HL-60/S4 treated with retinoic acid at 250 ng/mL for 4 days and 3 days (cell line): ENCODE measurements around the gene AKR1C3.
"Not testable (repeated sequence)": the region's sequence is repeated elsewhere in the genome, so short reads cannot be mapped to it uniquely, and the experiment has no call there.

ENCODE experiments used
- in situ Hi-C: fragments of 300-500 bp; cut with MboI; formaldehyde crosslinking; loops from 2 replicates; pipeline ENCODE4 v1.7.0; 2022; ENCODE audit warnings: low sequenced_read_pairs

AKR1C3 gene

DNA sequence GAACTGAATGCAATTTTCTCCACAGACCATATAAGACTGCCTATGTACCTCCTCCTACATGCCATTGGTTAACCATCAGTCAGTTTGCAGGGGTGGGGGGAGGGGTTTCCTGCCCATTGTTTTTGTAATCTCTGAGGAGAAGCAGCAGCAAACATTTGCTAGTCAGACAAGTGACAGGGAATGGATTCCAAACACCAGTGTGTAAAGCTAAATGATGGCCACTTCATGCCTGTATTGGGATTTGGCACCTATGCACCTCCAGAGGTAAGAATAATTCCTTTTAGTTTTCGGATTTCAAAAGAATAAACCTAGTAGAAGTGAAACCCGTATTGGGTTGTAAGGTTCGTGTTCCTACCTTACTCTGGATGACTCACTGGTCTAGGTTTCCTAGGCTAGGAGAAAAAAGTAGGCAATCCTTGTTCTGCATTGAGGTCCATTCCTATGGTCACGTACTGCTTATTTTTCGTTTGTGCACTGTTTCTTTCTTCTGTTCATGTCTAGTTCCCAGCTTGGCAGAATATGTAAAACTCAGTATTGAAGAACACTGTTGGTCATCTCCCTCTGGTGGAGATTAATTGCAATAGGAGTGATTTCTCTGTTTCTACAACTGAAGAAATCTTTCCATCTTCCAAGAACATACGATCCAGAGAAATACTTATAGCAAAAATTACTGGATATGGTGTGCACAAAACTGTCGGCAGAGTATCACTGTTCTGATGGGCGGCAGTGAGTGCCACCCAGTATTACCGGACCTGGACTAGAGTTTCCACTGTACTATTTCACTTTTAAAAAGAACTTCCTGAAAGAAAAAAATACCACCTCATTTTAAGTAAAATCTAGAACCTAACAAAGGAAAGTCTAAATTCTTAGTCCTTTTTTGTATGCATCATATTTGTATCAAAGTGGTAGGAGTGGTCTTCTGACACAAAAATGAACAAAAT, at the start of gene AKR1C3:
AKR1C3 (plus strand) TSS at position 150 of the 941 bp plus-strand sequence; CDS start at position 181, 31 bp downstream.
- in situ Hi-C loops = no loop called here

DNA sequence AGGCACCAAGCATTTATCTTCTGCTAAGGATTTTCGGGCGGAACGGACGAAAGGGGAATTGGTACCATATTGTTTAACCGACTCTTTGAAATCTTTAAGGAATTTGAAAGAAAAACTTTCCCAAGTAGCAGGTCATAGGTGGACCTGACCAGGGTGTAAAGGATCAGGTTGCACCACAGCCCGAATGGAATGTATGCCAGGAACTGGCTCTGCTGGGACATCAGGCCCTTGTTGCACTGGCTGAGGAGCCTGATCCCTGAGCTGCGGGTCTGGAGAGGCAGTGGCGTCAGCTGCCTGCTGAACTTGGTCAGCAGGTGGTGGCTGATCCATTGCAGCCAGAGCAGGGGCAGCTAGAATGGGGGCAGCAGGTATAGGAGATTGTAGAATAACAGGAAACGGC, 49.1 kb upstream of the AKR1C3 start:
- in situ Hi-C loops = no loop called here

DNA sequence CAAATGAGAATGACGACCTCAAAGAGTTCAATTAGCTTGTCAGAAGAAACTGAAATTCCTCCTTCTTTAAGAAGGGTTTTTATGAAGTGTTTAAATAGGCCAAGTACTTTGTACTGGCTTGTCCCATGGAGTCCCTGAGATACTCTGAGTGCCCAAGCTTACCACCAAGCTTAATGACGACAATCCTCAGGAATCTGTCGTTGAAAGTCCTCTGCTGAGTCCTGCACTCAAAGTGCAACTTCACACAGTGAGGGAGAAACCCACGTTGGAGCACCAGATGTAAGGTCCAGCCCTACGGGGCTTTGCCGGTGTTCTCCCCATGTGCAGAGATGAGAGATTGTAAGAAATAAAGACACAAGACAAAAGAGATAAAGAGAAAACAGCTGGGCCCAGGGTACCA, 47.8 kb upstream of the AKR1C3 start:
- in situ Hi-C loops = no loop called here

DNA sequence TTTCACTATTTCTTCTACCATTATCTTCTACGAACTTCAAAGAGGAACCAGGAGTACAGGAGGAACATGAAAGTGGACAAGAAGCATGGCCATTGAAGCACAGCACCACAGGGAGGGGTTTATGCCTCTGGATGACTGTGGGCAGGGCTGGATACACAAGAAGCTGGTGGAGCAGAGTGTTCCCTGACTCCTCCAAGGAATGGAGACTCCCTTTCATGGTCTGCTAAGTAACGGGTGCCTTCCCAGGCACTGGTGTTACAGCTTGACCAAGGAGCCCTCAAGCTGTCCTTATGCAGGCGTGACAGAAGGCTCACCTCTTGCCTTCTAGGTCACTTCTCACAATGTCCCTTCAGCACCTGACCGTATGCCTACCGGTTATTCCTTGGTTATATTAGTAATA, 47.2 kb upstream of the AKR1C3 start:
- in situ Hi-C loops = not testable (repeated sequence)

DNA sequence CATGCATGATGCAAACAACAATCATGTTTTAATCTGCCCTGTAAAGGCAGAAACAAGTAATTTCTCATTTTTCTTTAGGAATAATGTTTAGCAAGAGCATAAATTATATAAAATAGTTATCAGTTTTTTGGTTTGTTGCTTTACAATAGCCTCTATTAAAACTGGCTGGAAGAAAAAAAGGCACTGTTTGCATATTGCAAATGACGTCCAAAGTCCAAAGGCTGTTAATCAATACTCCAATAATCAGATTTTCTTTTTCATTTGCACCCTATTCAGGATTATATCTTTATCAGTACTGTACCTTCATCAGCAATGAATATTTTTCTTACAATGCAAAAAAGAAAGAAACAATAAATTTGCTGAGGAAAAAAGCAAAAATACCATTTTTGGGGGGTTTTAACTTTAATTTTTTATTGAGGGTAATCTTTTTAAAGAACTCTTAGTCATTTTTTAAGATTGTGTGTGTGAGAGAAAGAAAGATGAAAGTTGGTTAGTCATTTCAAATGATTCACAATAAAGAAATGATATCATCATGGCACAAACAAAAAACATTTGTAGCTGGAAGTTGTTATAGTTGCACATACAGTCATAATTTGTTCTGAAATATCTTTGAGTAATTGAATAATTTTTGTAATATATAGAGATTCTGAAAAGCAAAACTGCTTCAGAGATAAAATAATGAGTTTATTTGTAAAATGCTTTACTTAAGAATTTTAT, 46.1 kb upstream of the AKR1C3 start:
- in situ Hi-C loops = no loop called here

DNA sequence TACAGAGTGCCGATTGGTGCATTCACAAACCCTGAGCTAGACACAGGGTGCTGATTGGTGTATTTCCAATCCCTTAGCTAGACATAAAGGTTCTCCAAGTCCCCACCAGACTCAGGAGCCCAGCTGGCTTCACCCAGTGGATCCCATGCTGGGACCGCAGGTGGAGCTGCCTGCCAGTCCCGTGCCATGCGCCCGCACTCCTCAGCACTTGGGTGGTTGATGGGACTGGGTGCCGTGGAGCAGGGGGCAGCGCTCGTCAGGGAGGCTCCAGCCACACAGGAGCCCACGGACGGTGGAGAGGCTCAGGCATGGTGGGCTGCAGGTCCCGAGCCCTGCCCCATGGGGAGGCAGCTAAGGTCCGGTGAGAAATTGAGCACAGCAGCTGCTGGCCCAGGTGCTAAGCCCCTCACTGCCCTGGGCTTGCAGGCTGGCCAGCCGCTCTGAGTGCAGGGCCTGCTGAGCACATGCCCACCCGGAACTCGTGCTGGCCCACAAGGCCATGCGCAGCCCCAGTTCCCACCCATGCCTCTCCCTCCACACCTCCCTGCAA, 41.2 kb upstream of the AKR1C3 start:
- in situ Hi-C loops = not testable (repeated sequence)

DNA sequence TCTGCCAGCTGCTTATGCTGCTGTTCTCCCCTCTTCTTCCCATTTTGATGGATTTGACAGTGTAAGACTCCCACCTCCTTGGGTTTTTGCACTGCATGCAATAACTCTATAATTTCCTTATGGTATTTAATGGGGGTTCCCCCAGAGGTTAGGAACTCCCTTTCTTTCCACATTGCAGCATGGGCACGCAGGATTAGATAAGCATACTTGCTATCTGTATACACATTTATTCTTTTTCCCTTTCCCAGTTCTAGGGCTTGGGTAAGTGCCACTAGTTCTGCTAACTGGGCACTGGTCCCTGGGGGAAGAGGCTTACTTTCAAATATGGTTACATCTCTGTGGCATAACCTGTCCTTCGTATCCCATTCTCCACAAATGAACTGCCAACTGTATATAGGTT, 39.4 kb upstream of the AKR1C3 start:
- in situ Hi-C loops = not testable (repeated sequence)

DNA sequence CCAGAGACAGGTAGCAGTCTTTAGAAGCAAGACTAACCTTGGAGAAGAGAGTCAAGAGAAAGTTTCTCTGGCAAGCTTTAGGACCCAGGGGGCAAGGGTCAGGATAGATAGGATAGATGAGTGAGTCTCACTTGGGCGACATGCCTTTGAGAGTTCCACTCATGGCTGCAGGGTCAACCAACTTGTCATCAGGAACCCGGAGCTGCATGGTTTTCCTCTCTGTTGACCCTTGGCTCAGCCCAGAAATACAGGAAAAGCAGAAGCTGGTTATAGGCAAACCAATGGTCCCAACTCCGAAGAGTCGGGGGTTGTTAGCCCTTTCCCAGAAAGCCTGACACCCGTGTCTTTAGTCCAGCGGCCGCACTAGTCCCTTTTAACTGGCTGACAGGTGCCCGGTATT, 34.9 kb upstream of the AKR1C3 start:
- in situ Hi-C loops = not testable (repeated sequence)

DNA sequence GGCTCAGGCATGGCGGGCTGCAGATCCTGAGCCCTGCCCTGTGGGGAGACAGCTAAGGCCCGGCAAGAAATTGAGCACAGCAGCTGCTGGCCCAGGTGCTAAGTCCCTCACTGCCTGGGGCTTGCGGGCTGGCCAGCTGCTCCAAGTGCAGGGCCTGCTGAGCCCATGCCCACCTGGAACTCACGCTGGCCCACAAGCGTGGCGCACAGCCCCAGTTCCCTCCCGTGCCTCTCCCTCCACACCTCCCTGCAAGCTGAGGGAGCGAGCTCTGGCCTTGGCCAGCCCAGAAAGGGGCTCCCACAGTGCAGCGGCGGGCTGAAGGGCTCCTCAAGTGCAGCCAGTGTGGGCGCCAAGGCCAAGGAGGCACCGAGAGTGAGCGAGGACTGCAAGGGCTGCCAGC, 33.4 kb upstream of the AKR1C3 start:
- in situ Hi-C loops = not testable (repeated sequence)

DNA sequence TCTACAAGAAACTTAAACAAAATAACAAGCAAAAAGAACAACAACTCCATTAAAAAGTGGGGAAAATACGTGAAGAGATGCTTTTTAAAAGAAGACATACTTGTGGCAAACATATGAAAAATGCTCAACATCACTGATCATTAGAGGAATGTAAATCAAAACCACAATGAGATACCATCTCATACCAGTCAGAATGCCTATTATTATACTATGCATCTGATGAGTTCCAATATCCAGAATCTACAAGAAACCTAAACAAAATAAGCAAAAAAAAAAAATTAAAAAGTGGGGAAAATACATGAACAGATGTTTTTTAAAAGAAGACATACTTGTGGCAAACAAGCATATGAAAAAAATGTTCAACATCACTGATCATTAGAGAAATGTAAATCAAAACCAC, 29.6 kb upstream of the AKR1C3 start:
- in situ Hi-C loops = no loop called here

DNA sequence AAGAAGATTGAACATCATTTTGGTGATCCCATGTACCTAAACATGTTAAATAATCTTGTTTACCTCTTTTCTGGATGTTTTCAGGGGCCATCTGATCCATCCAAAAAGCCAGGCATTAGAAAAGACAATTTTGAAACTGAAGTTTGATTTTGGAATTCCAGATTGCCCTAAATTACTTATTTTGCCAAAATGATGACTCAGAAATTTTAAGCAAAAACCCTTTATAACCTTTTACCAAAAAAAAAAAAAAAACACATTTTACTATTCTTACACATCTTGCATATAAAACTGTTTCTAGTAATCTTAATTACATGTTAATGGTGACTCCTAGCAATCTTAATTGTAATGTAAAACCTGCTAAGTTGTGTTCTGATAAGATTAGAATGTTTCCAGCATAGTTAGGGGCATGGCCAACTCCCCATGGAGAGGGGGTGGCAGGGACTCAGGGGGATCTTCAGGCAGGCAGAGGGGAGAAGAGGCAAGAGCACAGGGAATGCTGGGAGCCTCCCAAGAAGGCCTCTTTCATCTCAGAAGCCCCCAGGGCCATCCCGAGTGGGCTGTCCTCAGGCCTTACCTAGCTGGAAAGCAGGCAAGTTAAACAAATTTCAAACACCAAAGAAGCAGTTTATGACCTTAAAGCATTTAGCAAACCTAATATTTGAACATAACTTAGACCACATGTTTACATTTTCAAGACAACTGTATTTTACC, 25.8 kb upstream of the AKR1C3 start:
- in situ Hi-C loops = no loop called here

DNA sequence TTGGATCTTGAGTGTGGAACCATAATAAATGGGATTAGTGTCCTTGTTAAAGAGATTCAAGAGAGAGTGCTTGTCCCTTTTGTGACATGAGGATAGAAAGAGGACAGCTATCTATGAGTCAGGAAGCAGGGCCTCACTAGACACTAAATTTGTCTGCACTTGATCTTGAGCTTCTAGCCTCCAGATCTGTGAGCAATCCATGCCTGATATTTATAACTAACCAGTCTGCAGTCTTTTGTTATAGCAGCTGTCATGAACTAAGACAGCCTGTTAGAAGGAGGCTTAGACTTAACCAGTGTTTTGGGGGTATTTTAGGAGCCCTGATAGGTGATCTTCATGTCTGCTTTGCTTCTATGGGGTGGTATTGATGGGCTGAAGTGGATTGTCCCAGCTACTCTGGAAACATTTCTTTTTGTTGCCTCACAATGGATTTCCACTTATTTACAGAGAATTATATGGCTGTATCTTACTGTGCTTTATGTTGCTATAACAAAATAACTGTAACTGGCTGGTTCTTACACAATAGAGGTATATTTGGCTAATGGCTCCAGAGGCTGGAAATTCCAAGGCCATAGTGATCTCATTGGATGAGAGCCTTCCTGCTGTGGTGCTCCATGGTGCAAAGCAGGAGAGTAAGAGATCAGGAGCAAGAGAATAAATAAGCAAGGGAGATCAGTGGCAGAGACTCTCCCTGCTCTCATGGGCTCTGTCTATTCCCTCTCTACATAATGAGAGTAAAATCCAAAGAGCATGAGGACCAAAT, 23.4 kb upstream of the AKR1C3 start:
- in situ Hi-C loops = no loop called here

DNA sequence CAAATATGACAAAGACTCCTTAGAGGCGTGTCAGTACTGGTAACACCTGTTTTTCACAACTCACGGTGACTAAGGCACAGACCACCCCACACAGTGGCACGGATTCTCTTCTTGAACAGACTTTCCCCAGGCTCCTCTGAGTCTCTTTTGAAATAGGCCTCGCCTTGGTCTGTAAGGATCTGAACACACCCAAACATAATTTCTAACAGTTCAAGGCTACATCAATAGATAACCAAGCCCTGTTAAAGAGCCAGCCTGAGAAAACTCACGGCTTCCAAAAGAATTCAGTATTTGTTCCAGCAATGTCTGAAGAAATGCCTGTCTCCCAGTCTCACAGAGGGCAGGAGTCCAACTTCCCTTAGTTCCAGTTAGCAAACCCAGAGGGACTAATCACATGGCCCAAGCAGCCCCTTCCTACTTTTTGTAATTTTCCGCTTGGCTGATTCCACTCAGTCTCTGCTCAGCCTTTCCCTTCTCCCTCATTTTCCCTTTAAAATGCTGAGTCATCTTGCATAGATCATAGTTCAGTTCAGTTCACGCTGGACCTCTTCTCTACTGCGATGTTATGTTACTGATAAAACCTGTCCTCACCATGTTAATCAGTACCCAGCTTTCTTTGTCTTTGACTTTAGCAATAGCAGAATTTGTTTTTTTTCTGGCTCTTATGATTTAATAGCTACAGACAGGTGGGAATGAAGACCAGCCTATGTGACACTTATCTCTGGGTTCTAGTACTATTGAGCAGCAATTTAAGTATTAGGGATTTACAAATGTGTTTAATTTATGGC, 22.6 kb upstream of the AKR1C3 start:
- in situ Hi-C loops = no loop called here

DNA sequence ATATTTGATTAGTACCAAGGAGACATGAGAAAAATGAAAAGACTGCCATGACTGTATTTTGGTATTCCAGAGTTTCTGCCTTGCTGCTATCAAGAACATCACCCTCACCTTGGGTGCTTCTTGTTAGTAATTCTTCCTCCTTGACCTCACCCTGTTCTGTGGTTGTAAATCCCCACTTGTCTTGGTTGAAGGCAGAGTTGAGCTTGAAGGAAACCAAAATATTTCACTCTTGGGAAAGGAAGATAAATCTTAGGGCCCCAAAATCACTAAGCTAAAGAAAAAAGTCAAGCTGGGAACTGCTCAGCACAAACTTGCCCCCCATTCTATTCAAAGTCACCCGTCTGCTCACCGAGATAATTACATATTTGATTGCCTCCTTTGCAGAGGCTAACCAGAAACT, 20.6 kb upstream of the AKR1C3 start:
- in situ Hi-C loops = no loop called here

DNA sequence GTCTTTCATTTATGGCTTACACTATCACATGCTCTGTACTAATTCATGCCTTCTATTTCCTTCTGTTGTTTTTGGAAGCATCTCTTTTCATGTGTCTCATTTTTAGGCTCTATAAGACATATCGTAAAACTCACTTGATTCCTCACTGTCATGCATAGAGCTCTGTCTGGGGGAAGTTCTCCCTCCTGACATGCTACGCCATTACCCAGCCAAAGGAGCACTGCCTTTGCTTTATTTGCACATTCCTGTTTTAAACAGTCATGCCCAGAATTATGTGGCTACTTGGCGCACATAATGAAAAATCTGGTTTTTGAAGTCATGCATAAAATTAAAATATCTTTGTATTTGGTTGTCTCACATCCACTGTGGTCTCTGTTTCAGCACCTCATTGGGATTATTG, 17.6 kb upstream of the AKR1C3 start:
- in situ Hi-C loops = no loop called here

DNA sequence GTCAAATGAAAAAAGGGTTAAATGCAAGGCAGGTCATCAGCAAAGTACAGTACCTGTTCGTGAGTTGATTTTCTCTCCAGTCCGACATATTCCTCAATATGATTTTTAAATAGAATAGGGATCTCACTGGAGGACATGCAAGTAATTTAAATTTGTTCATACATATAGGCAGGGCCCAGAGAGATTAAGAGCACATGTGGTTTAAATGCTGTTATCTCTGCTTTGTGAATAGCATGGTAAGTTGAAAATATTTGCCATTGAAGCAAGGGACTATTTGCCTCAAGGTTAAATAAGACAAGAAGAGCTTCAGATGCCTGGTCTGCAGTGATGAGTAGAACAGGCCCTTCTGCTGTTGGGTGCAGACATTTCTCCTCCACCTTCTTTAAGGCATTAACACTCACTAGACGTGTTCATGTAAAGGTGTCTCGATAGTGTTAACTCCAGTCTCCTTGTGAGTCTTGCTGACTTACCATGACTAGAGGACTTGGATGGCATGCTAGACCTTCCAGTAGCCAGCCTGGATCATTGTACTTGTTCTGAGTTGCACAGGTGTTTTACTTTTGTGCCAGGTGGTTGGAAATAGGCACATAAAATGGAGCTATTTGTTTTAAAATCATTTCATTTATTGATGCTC, 15.6 kb upstream of the AKR1C3 start:
- in situ Hi-C loops = no loop called here

DNA sequence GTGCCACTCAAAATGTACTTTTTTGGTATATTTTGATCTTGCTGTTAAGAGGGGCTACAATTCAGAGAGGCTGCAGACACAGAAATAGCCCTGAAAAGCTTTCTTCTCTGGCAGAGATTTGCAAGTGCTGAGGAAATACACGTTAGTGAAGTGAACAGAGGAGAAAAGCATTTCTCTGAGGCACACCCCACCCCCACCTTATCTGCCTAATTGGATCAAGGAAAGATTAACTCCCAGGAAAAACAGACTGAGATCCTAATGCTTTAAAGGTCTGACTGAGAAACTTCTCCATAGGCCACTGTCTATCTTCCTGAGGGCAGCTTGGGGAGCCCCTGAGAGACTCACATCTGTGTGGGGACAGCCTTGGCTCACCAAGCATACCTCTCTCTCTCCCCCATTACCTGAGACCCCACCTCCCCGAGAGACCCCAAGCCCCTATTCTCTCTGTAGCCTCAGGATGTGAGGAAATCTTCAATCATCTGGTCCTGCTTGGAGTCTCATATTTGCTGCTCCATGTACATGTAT, 14.8 kb upstream of the AKR1C3 start:
- in situ Hi-C loops = no loop called here

DNA sequence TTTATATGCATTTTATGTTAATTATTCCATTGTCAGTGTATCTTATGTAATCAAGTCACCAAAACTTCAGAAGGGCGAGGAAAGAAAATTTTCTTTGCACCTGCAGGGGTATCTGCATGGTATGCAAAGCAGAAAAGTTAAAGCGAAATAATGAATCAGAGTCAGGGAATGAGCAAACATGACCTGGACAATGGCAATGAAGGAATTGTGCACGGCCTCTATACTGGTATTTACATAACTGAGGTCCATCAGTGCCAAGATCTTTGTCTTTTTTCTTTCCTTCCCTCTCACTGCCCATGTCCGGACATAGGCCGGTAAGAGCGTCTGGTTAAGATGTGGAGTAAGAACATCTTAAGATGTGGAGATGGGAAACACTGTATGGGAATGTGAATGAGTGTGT, 14.4 kb upstream of the AKR1C3 start:
- in situ Hi-C loops = no loop called here

DNA sequence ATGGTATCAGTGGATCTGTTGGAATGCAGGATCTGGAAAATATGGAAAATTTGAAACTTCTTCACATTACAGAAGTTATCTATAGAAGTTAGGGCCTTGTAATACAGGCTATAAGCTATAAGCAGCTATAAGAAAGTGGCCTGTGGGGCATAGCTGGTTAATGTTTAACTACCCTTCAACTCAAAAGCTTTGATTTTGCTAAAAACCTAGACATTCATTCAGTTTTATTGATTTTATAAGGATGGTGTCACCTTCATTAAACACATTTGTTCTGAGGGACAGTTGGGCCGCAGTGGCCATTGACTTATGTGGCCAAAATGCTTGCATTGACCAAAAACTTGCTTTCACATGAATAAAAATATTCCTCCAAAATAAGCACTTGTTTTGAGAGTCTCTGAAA, 13.1 kb upstream of the AKR1C3 start:
- in situ Hi-C loops = no loop called here
